Measurements from ENCODE around the gene CCP110.
"Not testable (repeated sequence)": the region's sequence is repeated elsewhere in the genome, so short reads cannot be mapped to it uniquely, and the experiment has no call there.

CCP110 gene

DNA sequence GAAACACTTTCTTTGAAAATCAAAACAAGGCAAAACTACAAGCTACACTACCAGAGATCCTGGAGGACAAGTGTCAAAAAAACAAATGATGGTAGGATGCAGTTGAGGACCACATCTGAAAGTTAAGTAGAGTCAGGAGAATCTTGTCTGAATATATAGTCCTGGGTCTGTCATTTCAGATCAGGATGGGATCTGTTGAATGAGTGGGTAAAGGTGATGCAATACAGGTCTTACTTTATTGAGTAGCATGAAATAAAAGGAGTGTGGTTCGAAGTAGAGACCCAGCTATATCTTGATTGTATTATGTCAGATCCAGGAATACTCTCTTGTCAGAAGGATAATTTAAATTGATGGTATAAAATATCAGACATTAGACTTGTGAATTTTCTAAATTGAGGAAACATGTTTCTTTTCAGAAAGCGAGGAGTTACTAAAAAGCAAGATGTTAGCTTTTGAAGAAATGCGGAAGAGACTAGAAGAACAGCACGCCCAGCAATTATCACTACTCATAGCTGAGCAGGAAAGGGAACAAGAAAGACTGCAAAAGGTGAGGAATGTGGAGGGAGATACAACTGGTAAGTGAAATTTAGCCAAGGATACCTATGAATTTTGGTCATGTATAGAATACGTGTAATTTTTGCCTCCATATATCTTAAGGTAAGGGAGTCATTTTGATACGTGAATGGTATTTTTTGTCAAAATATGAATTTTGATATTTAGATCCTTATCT, 16.7 kb downstream of the CCP110 start:
- FAIRE-seq = no peak
- no peak for DNase-seq (ENCODE audit: extremely low spot score, insufficient read length, low read depth)

DNA sequence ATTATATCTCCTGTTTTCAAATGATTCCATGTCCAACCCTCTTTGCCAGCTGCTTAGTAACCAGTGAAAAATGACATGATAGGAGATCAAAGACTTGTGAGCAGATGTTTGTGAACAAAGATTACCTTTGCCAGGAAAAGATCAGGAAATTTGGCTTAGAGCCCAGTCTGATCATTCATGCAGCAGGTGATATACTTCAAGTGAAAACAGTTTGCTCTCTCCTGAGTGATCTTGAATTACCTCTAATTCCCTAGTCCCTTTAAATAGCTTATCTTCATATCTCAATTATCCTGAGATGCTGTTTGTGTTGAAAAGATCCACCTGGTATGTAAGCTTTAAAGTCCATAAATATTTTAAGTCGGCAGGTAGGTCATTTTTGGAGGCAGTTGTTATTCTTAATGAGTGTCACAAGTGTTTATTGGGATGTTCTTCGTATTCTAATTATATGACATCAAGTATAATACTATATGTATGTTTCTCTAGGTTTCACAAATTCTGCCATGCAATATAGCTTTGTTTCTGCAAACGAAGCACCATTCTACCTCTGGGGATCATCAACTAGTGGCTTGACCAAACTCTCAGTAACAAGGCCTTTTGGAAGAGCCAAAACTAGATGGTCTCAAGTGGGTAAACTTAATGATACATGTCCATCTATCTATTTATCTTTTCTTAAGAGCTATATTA, 18.5 kb downstream of the CCP110 start:
- FAIRE-seq = no peak
- no peak for DNase-seq (ENCODE audit: extremely low spot score, insufficient read length, low read depth)

DNA sequence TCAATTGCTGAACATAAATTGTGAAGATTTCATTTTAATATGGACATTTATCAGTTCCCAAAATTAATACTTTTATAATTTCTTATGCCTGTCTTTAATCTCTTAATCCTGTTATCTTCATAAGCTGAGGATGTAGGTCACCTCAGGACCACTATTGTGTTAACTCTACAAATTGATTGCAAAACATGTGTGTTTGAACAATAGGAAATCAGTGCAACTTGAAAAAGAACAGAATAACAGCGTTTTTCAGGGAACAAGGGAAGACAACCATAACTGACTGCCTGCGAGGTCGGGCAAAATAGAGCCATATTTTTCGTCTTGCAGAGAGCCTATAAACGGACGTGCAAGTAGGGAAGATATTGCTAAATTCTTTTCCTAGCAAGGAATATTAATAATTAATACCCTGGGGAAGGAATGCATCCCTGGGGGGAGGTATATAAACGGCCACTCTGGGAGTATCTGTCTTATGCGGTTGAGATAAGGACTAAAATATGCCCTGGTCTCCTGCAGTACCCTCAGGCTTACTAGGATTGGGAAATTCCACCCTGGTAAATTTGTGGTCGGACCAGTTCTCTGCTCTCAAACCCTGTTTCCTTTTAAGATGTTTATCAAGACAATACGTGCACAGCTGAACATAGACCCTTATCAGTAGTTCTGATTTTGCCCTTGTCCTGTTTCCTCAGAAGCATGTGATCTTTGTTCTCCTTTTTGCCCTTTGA, 19.7 kb downstream of the CCP110 start:
- FAIRE-seq; DNase-seq (ENCODE audit: extremely low spot score, insufficient read length, low read depth): not testable (repeated sequence)

DNA sequence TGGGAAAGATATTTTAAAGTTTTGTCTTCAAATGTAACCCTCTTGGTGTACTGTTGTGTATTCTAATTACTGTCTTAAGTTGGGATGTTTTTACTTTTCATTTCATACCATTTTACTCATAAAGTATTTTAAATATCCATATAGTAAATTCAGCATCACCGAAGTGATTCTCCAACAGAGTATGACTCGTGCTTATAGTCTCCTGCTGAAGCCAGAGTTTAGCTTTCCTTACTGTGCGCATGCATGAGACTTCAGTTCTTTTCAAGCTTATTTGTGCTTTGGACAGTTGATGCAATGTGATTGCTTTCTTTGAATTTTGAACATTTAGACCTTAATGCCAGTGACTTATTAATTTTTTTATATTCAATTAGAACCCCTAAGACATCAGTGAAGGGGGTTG, 24.4 kb downstream of the CCP110 start:
- no peak for FAIRE-seq
- no peak for DNase-seq (ENCODE audit: extremely low spot score, insufficient read length, low read depth)

DNA sequence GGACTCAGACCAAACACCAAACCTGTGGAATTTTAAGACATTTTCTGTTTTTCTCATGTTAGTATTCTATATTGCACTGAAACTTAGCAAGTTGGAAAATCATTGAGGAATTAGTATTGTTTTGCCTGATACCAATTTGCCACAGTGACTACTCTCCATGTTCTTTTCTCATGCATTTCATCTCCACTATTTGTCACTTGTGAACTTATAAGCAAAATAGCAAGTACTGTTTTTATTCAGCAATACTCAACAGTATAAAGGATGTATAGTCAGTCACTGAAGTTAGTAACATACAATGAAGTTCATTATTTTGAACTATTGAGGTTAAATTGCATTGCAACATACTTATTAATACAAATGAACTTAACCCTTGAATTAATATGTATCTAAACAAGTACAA, 25.9 kb downstream of the CCP110 start:
- DNase-seq (ENCODE audit: extremely low spot score, insufficient read length, low read depth) = no peak
- no peak for FAIRE-seq

DNA sequence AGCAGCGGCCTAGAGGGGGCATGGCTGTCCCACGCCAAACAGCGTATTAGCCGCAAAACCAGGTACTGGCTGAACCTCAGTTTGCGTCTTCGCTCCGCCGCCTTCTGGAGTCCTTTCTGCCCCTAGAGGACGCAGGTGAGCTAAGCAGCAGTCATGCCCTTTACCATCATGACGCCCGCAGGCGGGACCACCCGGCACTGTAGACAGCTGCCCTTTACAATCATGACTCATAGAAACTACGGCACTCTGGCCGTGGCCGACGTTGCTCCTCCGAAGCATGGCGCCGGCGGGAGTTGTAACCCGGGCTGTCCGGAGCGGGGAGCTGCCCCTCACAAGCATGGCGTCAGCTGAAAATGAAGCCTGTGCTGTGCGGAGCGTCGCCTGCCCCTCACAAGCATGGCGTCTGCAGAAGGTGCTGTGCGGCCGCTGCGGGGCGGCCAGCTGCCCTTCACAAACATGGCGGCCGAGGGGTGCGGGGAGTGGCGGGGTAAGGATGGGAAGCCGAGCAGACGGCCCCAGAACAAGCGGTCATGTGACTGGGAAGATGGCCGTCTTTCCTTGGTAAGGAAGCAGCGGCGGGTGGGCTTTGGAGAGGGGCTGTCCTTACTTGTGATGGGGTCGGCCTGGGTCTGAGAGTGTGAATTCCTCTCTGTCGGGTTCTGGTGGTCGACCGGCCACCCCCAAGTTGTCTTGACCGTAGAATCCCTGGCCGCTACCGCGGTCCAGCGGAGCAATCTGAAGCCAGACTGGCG, 31.6 kb downstream of the CCP110 start, which contains the start of gene VPS35L:
Gene VPS35L (plus strand): TSS at position 518 of the 752 bp plus-strand sequence. CDS start 27 bp downstream, at position 545.
- FAIRE-seq (peak; percentile 97), DNase-seq (ENCODE audit: extremely low spot score, insufficient read length, low read depth) (peak; percentile 90)

DNA sequence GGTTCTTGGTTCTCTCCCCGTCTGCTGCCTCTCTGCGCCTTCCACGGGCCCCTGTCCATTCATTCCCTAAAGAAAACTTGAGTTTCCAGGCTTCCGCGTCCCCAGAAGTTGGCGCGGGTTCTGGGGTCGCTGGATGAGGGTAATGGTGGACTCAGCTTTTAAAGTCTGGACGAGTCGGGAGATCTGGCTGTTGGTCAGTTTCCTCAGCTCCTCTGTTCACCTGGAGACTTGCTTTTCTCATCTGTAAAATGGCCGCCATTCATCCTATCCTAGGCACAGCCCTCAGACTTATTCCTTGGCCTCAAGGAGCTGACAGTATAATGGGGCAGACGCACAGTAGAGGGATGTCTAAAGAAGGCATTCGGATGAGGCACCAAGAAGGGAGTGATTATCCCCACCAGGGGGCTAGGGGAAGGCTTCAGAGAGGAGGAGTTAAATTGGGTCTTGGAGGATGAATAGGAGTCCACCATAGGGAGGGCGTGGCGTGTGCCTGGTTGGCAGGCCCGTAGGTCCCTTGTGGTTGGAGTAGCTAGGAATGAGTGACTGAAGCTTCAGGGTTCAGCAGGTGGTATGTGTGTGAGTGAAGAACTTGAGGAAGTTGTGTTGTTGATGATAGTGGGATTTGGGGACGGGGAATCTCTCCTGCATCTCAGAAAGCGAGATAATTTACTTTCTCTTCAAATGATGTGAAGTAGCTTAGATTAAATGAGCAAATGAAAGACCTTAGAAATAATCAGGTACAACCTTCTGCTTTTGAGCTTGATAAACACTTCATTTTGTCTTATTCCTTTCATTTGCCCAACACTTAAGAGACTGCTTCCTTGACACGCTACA, 32.4 kb downstream of the CCP110 start:
- FAIRE-seq (peak; percentile 66), DNase-seq (ENCODE audit: extremely low spot score, insufficient read length, low read depth) (no peak)

DNA sequence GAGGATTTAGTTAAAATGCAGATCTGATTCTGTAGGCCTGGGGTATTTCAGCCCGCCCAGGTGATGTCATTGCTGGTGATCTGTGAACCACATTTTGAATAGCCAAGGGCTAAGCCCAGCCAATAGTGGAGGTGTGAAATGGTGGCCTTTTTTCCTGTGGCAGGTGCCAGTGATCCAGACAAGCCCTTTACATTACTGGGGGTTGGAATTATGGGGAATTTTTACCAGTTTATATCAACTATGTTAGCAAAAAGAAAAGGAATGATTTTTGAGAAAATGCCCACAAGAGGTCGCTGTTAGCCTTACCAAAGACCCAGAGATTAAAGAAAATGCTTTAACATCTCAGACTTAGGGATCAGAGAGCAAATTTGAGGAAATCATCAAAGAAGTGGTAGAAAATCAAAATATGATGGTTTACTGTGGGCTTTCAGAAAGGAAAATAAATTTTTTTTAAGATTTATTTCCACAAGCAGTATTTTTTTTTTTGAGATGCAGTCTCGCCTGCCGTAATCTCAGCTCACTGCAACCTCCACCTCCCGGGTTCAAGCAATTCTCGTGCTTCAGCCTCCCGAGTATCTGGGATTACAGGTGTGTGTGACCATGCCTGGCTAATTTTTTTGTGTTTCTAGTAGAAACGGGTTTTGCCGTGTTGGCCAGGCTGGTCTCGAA, 35.6 kb downstream of the CCP110 start:
- FAIRE-seq (peak; percentile 56), DNase-seq (ENCODE audit: extremely low spot score, insufficient read length, low read depth) (no peak)

DNA sequence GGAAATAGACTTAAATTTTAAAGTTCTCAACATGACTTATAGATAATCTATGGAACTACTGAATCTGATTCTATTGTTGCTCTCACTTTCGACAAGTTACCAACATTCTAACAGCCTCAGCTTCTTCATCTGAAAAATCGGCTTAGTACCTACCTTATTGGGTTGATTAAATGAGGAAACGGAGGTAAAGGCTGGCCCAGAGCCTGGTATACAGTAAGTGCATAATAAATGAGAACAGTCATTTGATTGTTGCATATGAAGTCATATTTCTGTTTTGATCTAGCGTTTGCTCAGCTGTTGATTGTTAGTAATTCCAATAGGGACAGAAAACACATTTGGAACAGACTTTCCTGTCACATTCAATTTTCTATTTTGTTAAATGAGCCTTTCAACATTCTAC, 36.3 kb downstream of the CCP110 start:
- DNase-seq (ENCODE audit: extremely low spot score, insufficient read length, low read depth) = no peak
- FAIRE-seq = no peak

DNA sequence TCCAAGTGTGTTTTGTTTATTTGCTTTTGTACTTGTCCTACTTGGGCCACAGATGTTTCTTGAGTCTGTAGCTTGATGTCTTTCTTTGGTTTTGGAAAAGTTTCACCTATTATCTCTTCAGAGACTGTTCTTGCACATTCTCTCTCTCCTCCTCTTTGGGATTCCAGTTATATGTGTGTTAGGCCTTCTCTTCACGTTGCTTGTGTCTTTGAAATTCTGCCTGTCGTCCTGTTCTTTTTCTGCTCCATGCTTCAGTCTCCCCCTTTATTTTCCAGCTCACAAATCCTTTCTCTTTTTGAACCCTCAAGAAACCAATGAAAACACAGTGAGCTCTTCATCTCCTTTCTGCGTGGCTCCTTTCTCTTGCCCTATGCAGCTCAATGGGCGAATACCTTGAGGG, 39.6 kb downstream of the CCP110 start:
- DNase-seq (ENCODE audit: extremely low spot score, insufficient read length, low read depth) (no peak), FAIRE-seq (no peak)

DNA sequence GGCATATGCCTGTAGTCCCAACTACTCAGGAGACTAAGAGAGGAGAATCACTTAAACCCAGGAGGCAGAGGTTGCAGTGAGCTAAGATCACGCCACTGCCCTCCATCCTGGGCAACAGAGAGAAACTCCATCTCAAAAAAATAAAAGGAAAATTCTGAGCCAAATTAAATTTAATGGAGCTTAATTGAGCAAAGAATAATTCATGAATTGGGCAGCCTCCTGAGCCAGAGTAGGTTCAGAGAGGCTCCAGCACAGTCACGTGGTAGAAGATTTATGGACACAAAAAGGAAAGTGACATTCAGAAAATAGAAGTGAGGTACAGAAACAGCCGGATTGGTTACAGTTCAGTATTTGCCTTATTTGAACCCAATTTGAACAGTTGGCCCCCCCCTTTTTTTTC, 42.6 kb downstream of the CCP110 start:
- FAIRE-seq = no peak
- DNase-seq (ENCODE audit: extremely low spot score, insufficient read length, low read depth) = no peak

DNA sequence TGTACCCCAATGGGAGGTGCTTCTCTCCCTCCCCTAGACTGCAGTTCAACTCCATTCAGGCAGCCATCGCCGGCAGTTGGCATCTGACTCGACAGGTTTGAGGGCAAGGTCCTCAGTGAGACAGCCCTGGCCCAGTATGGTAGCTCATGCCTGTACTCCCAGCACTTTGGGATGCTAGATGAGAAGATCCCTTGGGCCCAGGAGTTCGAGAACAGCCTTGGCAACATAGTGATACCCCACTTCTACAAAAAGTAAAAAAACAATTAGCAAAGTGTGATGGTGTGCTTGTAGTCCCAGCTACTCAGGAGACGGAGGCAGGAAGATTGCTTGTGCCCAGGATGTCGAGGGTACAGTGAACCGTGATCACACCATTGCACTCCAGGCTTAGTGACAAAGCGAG, 43.8 kb downstream of the CCP110 start:
- FAIRE-seq = no peak
- DNase-seq (ENCODE audit: extremely low spot score, insufficient read length, low read depth) = no peak

DNA sequence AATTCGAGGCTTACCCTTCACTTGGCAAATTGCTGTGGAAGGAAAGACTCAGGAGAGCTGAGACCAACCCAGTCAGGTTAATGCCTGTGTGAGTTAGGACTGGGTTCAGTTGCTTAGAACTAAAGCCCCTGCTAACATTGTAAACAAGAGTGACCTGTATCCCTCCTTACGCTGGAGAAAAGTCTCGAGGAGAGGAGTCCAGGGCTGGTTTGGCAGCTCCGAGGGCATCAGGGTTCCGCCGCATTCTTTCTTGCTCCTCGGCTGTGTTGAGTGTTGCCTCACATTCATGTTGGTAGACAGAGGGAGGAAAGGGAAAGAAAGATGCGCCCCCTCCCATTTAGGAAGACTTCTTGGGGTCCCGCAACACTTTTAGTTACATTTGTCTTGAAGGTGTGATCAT, 50.3 kb downstream of the CCP110 start:
- FAIRE-seq = no peak

DNA sequence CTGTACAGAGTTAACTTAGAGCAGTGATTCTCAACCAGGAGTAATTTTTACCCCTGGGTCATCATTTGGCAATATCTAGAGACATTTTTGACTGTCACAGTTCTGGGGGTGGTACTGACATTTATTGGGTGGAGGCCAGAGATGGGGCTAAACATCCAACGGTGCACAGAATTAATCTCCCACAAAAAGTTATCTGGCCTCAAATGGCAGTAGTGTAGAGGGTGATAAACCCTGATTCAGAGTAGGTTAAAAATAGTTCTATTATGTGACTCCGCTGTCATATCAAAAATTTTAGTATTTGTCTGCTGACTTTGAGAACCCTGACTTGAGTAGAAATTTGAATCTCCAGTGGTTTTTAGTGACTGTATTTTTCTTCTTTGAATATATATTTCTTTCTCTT, 50.9 kb downstream of the CCP110 start:
- DNase-seq (ENCODE audit: extremely low spot score, insufficient read length, low read depth) = no peak
- FAIRE-seq = no peak

More for the DNA sequence above, 50.3 kb downstream of the CCP110 start:
- no peak for DNase-seq (ENCODE audit: extremely low spot score, insufficient read length, low read depth)

DNA sequence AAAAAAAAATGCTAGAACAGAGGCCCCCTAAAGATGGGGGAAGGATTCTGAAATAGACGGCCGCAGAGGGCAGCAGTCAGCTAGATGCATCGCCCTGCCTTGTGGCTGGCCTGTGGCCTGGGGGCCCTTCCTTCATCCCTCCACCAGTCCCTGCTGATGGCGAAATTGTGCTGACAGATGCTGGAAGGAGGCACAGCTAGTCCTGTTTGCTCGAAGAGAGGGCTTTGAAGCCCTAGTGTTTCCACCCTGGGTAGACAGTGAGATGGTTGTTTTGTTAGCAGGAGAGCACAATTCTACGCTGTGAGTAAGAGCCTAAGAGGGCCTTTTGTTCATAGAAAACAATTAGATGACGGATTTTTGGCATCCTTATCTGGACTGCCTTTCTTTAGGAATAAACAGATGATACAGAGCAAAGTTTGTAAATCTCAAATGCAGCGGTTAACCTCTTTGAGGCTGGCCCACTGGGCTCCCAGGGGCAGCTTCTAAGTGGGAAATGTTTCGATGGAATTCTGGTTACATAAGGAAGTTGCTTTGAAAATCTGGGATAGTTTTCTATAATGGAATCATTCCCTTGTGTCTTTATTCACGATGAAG, 54.7 kb downstream of the CCP110 start:
- no peak for FAIRE-seq
- no peak for DNase-seq (ENCODE audit: extremely low spot score, insufficient read length, low read depth)

DNA sequence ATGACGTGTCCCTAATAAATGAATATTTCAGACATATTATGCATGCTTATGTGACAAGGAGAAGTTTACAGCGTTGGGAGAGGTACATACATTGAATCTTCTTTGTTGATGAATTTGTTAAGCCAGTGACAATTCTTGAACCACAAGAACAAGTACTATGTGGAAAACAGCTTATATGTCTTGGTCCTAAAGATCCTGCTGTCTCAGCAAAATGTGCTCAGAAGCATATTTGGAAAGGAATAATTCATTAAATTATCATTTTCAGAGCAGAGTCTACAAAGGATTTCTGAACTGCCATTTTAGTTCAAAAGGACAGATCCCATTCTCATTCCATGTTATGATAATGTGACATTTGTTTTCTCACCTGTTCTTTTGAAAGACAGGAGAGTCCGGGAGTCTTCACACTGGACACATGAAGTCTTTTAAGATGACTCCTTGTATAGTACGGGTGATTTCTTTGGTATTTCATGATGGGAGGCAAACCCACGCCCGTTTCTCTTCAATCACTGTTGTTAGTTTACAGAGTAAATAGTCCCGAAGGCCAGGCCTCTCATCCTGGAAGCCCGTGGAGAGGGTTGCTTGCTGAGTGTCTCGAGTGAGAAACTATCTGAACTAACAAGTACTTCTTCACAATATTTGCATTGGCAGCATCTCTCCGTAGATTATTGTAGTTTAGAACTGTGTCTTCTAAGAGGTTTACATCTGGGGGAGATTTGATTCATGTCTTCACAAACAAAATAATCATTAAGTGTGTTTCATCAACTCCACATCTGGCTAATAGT, 58.5 kb downstream of the CCP110 start:
- FAIRE-seq (no peak), DNase-seq (ENCODE audit: extremely low spot score, insufficient read length, low read depth) (no peak)

DNA sequence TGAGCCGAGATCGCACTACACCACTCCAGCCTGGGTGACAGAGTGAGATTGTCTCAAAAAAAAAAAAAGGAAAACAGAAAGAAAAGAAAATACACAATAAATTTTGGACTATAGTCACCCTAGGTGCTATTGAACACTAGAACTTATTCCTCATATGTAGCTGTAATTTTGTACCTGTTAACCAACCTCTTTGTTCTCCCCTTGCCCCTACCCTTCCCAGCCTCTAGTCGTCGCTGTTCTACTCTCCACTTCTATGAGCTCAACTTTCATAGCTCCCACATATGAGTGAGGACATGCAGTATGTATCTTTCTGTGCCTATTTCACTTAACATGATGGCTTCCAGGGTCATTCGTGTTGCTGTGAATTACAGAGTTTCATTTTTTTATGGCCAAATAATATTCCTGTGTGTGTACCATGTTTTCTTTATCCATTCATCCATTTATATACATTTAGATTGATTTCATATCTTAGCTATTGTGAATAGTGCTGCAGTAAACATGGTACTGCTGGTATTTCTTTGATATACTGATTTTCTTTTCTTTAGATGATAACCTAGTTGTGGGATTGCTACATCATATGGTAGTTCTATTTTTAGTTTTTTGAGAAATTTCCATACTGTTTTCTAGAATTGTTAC, 60.0 kb downstream of the CCP110 start:
- FAIRE-seq (peak; percentile 66), DNase-seq (ENCODE audit: extremely low spot score, insufficient read length, low read depth) (no peak)

Data from GM18507 (cell line).